Kidney tubule cell (primary cell): ENCODE results near the gene TNS3.

Source experiments
- DNase-seq: peaks from one replicate; pipeline ENCODE4 v3.0.0-alpha.2; 2018; ENCODE audit warnings: low spot score

TNS3 gene

DNA sequence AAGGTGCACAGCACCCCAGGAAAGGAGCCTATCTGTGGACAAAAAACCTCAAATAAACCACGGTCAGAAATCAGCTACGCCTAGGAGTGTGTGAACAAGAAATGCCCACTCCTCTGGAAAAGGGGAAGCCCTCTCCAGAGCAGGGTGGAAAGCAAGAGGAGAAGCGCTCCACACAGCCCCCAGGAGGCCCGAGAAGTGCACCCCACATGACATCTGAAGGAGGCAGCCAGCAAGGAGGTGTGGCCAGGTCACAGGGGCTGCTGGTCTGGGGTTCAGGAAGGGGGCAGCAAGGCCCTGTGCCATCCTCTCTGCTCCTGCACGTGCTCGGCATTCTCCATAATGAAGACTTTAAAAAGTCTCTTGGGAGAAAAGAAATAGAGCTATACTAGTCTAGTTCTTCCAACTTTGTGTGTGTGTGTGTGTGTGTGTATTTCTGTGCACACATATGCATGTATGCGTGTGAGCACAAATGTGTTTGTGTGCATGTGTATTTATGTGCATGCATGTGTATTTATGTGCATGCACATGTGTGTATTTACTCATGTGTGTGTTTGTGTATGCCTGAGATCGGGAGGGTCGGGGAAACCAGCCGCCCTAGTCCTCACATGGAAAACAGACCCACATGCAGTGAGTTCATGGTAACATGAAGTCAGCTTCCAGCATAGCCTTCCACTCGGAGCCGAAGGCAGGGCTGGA lies 76.5 kb downstream of the TNS3 start:
- DNase-seq = no peak

DNA sequence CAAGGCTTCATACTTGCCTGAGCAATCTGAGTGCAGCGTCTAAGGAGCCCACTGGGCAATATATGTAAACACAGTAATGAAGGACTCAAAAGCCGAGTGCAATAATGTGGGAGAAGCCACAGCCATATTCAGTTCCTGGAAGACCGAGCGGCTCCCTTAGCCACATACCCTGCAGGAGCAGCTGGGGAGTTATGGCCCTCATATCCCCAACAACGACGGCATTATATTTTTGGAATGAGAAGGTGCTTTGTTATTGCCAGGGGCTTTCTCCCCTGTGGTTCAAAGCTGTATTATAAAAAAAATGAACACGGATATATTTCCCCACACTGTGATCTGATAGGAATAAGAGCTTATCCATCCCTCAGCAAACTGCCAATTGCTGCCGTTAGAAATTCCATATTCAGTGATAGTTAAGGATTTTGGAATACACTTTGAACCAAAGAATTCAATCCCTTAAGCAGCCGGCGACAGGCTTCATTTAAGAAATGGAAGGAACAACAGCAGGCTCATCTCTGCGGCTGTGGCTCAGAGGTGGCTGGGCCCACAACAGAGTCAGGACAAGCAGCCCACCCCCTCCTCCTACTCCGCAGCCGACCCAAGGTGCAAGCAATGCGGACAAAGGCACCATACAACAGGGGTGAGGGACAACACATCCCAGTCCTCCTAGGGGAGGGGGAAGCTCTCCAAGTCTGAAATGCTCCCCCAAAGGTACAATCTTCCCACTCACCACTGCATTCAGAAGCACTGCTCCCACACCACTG lies 77.2 kb downstream of the TNS3 start:
- no peak for DNase-seq

DNA sequence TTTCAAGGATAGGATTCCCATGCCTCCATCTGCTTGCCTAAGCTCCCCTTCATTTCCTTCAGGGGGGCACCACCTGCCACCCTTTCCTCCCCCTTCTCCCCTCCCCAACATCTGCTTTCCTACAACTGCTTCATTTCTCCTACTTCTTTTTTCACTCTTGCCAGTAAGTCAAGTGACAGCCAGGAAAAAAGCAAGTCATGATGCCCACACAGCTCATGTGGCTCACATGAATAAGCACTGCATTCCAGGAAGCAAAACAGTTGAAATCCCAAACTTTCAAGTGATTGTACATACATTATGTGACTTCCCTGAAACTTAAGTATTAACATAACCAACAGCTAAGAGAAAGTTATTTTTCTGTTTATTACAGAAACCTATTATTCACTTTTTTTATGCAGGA lies 78.6 kb downstream of the TNS3 start:
- peak; percentile 54 for DNase-seq

DNA sequence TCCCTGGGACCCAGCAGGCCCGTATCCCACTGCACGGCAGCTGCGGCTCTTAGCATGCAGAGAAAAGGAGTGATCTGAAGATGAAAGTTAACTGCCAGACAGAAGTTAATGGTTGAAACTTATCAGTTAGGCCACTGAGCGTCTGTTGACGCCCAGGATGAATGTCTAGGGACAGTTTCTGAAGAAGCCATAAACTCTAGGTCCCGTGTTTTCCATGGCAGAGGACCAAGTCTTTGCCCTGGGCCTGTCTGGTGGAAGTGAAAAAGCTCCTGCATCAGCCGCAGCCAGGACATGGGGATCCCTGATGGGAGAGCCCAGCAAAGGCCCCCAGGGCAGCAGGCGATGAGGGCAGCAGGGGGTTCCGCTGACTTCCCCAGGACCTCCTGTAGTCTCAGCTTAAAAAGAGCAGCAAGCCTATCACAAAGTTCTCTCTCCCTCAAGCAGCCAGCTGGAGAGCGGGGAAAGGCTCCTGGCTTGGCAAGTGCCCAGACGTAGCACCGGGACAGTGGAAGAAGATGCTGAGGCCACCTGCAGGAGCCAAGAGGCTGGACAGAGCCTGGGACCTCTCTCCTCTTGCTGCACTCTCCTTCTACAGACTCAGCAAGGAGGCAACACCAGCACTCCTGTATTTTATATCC lies 79.6 kb downstream of the TNS3 start:
- DNase-seq = no peak

DNA sequence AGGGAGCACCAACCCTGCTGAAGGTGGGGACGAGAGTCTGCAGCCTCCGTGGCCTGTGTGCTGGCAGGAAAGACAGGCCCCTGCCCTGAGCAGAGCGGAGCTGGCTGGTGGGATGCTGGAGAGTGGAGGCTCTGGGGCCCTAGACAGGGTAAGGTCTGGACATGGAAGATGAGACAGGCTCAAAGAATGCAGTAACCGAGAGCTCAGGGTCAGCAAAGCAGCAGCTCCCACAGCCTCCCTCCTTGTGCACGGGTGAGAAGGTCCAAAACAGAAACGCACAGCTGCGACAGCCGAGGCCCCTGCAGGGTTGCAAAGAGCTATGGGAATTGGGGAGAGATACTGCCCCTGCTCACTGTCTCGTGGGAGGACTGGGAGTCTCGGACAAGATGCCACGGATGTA lies 80.5 kb downstream of the TNS3 start:
- peak; percentile 62 for DNase-seq

DNA sequence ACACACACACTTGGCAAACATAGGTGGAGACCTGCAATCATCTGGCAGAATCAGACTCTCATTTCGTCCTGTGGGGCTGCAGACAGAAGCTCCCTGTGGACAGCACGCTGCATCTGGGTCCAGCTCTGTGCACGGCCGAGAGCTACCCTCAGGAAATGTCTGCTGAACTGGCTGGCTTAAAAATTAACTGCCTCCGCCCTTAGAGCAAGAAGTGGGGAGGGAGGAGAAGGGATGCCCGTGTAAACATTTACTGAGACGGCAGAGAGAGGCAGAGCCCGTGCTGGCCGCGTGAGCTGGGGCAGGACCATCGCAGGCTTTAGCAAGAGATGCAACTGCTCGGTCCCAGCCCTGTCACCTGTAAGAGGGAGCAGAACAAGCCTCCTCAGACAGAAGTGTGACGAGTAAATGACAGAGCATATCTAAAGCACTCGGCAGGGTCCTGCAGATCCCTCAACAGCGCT lies 81.8 kb downstream of the TNS3 start:
- peak; percentile 82 for DNase-seq

DNA sequence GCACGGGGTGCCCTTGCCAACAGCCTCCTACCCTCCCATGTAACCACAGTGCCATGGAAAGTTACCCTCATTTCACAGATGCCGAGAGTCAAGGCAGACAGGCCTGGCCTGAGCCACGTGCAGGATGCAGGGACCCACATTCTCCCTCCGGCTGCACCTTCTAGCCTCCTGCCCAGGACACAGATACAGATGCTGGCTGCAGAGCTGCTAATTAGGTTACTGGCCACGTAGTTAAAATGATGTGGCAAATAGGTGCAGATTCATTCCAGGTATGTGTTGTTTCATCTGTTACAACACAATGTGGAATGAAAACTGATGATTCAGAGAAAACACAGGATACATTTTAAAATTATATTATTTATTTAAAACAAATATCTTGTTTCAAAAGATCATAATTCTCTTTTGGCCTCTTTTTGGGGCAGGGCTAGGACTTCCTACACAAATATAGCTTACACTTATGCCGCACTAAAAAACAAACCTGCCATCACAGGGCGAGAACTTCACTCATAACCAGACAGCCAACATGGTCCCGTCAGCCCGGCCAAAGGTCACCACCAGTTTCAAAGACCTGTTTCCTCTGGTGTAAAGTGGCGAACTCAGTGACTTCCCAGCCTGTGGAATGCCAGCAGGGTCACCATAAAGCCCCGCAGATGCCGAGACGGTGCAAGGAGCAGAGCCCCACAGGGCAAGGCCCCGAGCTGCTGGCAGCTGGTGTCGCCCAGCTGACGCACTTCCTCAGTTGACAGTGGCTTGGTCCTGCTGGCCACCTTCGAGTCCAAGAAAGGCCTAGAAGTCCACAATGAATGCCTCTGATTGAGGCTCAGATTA lies 83.5 kb downstream of the TNS3 start:
- DNase-seq = no peak

DNA sequence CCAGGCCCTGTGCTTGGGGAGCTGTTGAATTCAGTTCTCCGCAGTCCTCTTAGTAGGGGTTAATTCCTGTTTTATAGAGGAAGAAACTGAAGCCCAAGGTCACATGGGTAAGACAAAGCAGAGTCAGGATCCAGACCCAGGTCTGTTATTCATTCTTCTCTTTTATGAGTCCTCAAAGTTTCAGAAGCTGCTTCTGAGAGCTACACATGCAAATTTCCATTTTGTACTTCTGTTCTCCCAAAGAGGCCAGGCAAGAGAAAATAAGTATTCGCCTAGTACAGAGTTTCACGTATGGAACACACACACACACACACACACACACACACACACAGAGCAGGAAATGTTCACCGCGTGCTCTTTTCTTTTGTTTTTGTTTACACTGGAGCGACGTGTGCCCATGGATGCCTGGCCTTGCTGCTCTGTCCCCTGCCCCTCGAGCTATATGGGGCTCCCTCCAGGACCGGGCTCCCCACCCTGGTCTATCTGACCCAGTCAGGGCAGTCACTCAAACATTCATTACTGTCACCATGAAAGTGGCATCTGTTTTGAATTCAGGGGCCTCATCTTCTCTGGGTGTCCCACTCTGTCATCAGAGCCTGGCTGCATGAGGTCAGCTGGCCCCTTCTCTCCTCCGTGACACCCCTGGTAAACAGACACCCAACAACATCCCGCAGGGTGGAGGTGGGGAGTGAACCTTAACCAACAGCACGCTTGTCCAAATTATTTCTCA lies 84.4 kb downstream of the TNS3 start:
- DNase-seq = no peak

DNA sequence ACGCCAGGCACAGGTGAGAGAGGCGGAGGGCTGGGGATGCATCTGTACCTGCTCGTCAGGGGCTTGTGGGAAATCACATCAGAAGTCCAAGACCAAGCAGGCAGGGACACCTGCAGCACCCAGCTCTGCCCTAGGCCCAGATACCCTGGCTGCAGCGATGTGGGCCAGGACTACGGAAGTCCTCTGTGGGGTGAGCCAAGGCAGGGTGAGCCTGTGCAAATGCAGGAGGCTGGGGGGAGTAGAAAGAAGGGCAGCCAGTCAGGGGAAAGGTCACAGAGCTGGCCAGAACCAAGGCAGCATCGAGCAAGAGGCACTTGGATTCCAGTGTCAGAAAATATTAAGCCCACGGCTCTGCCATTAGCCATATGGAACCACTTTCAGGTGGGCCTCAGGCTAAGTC lies 85.2 kb downstream of the TNS3 start:
- no peak for DNase-seq

DNA sequence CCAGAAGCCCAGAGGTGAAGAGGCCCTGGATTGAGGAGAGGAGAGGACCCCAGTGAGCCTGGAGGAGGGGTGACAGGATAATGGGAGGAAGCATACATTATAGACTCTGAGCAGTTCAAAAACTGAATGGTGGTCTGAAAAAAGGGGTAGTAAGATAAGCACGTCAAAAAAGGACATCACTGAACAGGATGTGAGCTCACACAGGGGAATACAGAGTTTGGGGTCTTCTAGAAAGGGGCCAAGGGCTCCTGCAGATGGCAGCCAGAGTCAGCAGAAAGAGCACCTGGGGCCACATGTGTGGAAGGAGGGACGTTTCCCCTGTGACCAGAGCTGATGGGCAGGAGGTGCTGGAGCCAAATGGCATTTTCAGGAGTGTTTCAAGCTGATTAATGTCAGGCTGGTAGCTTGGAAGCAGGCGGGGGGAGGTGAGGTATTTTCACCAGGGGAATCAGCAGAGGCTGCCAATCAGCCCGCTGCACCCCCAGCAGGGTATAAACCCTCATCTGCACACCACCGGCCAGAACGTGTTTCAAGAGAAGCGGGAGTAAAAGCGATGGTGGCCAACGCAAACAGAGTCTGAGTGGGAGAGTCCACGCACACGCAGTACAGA lies 85.8 kb downstream of the TNS3 start:
- no peak for DNase-seq

DNA sequence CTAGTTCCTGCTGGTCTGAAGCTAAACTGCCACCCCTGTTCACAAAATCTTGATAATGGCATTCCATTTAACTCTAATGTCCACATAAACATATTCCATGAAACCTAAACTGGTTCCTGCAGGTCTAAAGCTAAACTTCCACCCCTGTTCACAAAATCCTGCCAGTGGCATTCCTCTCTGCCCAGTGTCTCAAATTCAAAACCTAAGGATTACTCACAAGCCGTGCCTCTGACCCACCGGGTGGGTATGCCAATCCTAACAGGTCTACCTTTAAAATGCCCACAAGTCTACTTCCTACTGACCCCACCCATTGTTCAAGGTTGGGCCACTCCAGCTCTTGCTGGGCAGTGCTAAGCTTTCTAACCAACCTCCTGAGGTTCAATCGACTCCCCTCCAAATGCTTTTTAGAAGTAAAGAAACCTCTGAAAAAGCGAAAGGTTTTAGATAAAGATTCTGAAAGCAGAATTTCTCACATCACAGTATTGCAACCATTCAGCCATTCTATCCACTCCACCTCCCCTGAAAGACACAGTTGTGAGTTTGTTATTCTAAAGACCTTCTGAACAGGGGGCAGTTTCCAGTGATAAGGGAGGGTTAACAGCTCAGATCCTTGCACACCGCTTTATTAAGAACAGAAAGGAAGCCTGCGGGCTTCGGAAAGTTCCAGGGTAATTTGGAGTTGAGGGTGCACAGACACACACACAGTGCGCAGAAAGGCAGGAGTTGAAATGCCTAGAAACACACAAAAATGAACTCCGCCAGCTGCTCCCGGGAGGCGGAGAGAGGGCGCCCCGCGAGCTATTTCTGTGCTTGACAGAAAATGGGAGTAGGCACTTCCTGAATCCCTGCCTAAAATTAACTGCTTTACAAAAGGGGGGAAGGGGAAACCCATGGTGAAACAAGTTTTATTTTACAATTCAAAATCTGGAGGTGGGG lies 87.7 kb downstream of the TNS3 start:
- DNase-seq = peak; percentile 76

DNA sequence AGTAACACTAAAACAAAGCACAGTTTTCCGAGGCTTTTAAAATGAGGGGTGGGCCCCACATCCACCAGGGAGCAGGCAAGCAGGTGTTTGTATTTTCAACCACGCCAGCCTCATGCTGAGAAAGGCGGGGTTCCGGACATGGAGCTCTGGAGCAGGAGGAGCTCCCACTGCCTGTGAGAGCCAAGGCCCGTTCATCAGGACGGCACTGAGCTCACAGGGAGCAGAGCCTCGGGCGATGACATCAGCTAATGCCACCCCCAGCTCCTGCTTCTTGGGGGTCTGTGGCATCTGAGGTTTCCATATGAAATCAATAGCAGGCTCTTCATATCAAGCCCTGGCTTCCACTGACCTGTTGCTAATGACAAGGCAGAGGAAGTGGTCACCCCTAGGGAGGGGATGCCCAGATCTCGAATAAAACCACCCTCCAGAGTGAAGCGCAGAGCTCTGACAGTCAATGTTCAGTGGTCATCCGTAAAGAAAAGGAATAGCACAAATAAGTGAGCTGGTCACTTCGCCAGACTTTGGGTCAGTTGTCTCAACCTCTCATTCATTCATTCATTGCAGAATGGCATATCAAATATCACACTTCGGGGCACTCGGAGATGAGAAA lies 89.1 kb downstream of the TNS3 start:
- DNase-seq = no peak

DNA sequence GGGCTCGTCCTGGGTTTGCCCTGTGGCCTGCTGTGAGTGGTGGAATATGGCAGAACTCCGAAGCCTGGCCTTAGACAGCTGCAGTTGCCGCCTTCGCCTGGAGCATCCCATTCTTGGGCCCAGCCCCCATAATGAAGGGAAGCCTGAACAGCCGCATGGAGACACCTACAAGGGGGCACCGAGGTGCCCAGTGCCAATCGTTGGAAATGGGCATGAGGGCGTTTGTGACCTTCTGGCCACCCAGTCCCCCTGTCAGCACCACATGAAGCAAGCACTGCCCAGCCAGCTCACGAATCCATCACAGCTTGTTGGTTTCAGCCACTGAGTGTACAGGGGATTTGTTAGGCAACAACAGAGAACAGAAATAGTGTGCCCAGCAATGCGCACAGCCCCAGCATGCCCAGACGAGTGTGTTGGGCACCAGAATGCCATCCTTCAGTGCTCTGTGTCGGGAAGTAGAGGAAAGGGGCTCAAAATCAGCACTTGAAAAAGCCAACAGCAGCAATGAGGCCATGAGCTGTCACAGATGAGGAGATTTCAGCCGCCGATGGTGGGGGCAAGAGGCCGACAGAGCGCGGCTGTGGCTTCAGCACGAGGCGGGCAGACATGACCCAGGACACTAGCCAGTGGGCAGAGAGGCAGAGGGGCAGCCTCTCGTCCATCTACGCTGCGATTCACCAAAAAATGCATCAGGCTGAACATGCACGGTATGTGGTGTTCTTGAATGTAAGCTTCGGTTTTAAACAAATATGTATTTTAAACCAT lies 91.2 kb downstream of the TNS3 start:
- no peak for DNase-seq

DNA sequence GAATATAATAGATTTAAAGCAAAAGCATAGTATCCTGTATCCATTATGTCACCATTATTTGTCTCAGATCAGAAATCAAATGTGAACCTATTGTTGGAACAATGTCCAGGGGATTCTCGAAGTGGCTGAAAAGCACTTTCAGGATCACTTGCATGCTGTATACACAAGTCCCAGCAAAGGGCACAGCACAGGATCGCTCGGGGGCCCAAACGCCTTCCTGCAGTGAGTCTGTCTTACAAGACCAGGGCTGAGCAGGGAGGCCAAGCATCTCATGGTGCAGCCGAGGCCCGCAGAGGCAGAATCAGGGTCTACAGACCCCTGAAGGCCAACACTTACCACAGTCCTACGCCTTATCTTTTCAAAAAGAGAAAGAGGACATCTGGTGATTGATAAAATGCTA lies 92.3 kb downstream of the TNS3 start:
- no peak for DNase-seq

DNA sequence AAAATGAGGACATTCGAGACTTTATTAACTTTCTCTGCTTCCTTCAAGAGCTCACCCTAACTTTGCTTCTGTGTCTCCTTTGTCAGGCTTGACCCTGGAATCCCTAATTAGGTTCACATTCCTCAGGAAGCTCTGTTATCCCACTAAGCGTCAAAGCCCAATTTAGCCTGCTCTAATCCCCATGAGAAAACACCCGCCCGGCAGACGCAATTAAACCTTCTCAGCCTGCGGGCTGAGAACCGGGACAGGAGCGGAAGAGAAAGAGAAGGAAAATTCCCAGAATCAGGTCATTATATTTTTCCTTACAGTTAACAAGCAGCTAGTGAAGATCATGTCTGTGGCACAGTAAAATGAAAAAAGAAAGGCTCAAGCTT lies 93.0 kb downstream of the TNS3 start:
- no peak for DNase-seq

DNA sequence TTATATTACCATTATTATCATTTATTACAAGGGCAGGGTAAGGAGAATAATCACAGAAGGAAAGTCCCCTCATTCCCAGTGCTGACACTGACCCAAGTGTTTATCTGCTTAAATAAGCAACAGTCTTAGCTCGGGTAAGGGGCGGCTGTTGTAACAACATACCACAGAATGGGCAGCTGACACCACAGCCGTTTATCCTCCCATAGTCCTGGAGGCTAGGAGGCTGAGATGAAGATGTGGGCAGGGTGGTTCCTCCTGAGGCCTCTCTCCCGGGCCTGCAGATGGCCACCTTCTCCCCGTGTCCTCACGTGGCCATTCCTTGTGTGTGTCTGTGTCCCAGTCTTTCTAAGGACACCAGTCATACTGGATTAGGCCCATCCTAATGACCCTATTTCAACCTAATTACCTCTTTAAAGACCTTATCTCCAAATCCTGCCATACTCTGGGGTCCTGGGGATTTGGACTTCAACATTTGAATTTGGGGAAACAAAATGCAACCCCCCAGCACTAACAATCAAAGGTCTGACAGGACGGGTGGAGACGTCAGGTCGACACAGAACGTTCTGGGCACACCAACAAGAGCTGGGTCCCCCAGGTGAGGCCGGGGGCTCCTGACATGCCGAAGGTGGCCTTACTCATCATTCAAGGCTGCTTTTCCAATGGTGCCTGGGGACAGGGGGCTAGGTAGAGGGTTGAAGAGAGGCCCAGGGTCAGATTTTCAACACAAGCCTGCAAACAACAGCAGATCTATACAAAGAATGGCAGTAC lies 93.5 kb downstream of the TNS3 start:
- DNase-seq = no peak

DNA sequence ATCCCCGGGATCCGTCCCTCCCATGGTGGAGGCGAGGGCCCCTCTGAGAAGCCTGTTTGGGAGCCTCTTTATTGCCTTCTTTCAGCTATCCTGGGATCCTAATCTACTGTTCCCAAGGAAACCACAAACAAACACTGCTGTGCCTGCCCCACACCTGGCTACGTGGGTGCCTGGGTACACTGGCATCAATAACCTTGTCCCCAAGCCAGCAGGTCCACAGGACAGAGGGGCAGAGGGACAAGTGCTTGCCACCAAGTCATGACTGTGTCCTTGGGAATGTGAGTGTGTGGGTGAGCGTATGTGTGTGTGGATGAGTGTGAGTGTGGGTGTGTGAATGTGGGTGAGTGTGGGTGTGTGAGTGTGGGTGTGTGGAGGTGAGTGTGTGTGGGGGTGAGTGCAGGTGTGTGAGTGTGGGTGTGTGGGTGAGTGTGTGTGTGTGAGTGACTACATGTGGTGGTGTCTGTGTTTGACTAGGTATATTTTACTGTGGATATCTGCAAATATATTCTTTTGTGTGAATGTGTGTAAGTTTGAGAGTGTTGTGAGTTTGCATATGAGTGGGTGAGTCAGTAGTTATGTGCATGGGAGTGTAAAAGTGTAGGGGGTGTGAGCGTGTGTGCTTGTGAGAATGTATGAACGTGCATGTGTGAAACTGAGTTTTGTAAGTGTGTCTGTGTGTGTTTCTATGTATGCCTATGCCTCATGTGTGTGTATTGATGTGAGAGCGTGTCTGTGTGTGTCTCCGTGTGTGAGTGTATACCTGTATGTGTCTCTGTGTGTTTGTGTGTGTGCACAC lies 96.1 kb downstream of the TNS3 start:
- peak; percentile 66 for DNase-seq
